Fibroblast of gingiva (primary cell): Measurements from ENCODE around the gene KLHL17.
"Not testable (repeated sequence)": the region's sequence is repeated elsewhere in the genome, so short reads cannot be mapped to it uniquely, and the experiment has no call there.

Experiments used
- DNase-seq: peaks from one replicate; pipeline ENCODE4 v3.0.0-alpha.2; 2011; ENCODE audit warnings: low read depth

The KLHL17 gene

DNA sequence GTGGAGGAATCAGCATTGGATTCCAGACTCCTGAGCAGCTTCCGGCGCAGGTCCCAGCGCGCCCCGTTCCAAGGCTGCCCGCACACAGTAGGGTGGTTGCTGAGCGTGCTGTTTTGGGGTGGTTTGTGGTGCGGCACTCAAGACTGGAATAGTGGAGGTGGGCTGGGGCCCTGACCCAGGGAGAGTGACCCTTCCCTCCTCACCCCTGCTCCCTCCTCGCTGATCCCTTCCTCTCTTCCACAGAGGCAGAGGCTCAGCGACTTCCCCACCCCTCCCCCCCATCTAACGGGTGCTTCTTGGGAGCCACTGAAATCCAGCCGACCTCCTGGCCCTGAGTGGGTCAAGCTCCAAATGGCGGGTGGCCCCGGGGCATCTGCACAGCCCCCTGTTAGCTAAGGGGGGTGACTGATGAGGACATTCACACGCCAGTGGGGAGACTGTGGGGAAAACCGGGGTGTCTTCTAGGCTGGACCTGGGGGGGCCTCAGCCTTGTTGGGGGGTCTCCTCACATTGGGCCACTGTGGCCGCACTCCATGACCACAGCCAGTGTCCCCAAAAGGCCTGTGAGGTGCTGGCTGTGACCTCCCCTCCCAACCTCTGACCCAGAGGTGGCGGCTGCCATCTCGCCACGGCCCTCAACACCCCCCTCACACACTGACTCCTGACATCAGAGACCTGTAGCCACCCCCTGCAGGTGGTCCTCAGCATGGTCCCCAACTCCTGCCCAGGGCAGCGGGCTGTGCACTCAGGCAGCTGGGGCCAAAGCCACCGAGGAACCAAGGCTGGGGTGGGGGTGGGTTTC, 43.4 kb downstream of the KLHL17 start:
- DNase-seq, result no peak

GRCh38 chr1:1004420-1004779, 44.0 kb downstream of the KLHL17 start:
- no peak for DNase-seq

- DNase-seq, result no peak
Observed at GRCh38 chr1:1004780-1005697, 44.7 kb downstream of the KLHL17 start.

DNA sequence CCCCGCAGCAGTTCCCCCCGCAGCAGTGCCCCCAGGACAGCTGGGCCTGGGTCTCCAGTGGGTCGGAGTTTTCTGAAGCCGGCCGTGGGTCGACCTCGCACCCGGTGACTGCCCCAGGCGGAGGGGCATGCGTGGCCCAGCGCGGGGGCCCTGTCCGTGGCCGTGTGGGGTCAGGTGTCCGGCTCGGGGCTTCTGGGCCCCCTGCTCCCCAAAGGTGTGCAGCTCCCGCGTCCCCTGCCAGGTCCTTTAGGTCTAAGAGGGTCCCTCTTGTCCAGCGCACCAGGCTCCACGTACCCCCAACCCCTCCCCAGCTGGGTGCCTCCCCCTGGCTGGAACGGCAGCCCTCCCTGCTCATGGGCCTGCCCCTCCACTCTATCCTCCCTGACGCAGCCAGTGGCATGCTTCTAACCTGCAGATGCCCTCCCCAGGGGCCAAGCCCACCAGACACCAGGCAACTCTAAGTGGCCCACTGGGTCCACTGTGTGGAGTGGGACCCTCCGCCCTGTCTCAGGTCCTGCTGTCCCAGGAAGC, 45.5 kb downstream of the KLHL17 start:
- no peak for DNase-seq

DNA sequence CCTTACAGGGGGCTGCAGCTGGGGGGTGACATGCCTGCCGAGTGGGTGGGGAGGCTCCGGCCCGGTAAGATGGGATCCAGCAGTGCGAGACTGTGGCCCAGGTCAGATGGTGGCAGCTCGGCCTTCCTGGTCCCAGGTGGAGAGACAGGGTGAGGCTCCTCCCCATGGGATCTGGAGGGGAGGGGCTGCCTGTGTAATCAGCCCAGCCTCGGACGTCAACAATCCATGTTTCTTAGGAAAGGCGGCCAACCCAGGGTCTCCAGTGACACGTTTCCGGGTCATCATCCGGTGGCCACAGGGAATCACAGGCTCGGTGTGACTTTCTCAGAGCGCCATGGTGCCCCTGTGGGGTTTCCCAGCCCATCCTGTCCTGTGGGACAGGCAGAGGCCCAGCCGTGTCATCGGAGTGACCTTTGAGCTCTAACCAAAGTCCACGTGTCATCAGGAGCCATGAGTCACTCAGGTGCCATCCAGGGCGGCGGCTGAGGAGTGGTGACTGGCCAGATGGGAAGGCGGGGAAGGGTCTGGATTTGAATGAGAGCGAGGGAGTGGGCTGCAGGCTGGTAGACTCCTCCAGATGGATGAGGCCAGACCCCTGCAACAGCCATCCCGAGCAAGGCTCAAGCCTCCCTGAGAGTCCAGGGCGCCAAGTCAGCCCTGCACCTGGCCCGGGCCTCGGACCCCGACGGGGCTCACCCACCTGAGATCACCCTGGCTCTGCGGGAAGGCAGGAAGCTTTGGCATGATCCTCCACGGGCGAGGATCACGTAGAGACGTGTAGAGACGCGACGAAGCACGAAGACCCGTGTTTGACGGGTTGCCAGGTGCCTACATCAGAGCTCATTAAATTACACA, 46.1 kb downstream of the KLHL17 start:
- no peak for DNase-seq

GRCh38 chr1:1010131-1010530, 49.7 kb downstream of the KLHL17 start:
- DNase-seq, result not testable (repeated sequence)

GRCh38 chr1:1011396-1011949, 51.1 kb downstream of the KLHL17 start:
- DNase-seq, result no peak

DNA sequence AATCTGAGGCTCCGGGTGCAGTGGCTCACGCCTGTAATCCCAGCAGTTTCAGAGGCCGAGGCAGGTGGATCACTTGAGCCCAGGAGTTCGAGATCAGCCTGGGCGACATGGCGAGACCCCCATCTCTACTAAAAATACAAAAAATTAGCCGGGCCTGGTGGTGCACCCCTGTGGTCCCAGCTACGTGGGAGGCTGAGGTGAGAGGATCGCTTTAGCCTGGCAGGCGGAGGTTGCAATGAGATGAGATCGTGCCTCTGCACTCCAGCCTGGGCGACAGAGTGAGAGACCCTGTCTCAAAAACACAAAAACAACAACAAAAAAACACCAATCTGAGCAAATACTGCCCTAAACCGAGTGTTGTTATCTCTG, 52.3 kb downstream of the KLHL17 start:
- not testable (repeated sequence) for DNase-seq

- peak; percentile 81 for DNase-seq
Observed at GRCh38 chr1:1013105-1013921, 52.9 kb downstream of the KLHL17 start, which contains the start of gene ISG15. ISG15 (plus strand) TSS chr1:1013497; CDS start chr1:1013574, 77 bp downstream.

- no peak for DNase-seq
Observed at GRCh38 chr1:1013922-1014648, 53.7 kb downstream of the KLHL17 start.

- DNase-seq, result no peak
Observed at GRCh38 chr1:1014799-1015681, 54.7 kb downstream of the KLHL17 start.
